Osteocyte (in vitro differentiated cells): Measurements from ENCODE around the gene C10orf53. TPM values are rescaled to one million over a fixed set of nuclear protein-coding genes. Genes with fewer than 3 reads are reported as not detected.
A peak's percentile ranks its signal among the peaks of the same experiment; 100 is the strongest.

Experiments
- DNase-seq: peaks from one replicate; pipeline ENCODE4 v3.0.0; 2021; ENCODE audit warnings: mixed read lengths; ENCODE audit not compliant: unreplicated experiment; ENCODE audit errors: extremely low spot score
- H3K27ac Mint-ChIP-seq: one replicate; pipeline ENCODE4 v1.8.0; 2021; ENCODE audit warnings: mild to moderate bottlenecking, mixed read lengths; ENCODE audit not compliant: unreplicated experiment
- H3K27me3 Mint-ChIP-seq: one replicate; pipeline ENCODE4 v1.8.0; 2021; ENCODE audit warnings: mixed read lengths; ENCODE audit not compliant: unreplicated experiment
- H3K36me3 Mint-ChIP-seq: one replicate; pipeline ENCODE4 v1.8.0; 2021; ENCODE audit warnings: mixed read lengths; ENCODE audit not compliant: unreplicated experiment
- H3K4me1 Mint-ChIP-seq: one replicate; pipeline ENCODE4 v1.8.0; 2021; ENCODE audit warnings: mixed read lengths; ENCODE audit not compliant: unreplicated experiment
- H3K4me3 Mint-ChIP-seq: one replicate; pipeline ENCODE4 v1.8.0; 2021; ENCODE audit warnings: mild to moderate bottlenecking, moderate library complexity, mixed read lengths; ENCODE audit not compliant: unreplicated experiment
- H3K9me3 Mint-ChIP-seq: one replicate; pipeline ENCODE4 v1.8.0; 2021; ENCODE audit warnings: mixed read lengths; ENCODE audit not compliant: unreplicated experiment
- CTCF ChIP-seq: fragments of 200-600 bp; sonication (generic); IDR thresholded peaks from 2 replicates; pipeline ENCODE4 v1.5.0; 2021; ENCODE audit warnings: antibody characterized with exemption, mild to moderate bottlenecking, moderate library complexity
- total RNA-seq: library from RNA; stranded (reverse); gene quantifications from 2 replicates; pipeline ENCODE4 v1.2.1, GENCODE V29; 2021

C10orf53 gene
- total RNA-seq, 1 donor from 2014 or later, result not detected

DNA sequence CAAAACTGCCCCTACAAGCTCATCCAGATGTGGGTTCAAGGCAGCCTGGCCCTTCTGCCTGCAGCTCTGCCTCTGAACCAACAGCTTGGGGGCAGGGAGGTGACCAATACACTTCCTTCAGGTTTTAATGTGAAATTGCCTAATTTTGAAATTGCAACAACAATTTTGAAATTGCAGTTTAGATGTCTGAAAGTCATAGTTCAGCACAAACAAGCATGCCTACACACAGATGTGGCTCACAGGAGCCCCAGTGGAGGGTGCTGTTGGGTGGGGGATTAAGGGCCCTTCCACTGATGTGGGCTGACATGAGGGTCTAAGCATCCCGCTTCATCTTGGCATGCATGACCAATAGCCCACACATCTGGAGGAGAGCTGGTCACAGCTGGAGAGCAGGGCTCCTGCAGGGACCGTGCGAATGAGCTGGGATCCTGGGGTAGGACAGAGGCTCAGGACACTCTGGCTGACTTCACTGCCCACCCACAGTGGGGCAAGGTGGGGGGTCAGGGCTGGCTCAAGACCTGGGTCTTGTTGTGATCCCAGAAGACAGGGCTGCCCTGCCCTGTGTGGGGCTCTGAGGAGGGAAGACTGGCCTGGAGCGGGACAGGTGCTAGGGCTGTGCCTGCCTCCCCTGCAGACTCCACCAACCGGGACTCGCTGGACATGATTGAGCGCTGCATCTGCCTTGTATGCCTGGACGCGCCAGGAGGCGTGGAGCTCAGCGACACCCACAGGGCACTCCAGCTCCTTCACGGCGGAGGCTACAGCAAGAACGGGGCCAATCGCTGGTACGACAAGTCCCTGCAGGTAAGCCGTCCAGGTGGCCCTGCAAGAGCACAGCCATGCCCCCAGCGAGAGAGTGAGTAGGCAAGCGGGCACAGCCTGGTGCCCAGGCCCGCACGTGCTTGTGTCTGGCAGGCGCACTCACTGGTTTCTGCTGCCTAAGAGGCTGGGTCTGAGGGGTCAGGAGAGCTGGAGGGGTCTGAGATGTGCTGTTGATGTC is 33.3 kb upstream of the C10orf53 start:
- Mint-ChIP-seq H3K4me3 (no peak overlapping the region), H3K27me3 (peaks cover 26% of the 10 kb centered on the region)

DNA sequence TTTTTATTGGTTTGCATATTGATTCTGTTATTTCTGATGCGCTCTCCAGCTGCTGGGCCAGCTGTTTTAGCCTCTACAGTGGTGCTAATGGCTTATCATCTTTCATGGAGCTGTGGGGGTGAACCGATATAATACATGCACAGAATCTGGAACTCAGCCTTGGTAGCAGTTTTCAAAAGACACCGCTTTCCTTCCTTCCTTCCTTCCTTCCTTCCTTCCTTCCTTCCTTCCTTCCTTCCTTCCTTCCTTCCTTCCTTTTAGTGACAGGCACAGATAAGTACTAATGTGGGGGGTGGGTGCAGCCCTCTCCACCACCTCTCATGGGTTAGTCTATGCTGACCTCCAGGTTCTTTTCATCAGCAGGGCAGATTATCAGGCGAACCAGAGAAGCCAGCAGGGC is 31.9 kb upstream of the C10orf53 start:
- Mint-ChIP-seq H3K4me3 (no peak overlapping the region), H3K36me3 (no peaks in the 10 kb centered on the region), H3K27me3 (peaks cover 19% of the 10 kb centered on the region), H3K27ac (no peak overlapping the region), H3K4me1 (peaks cover 5% of the 10 kb centered on the region), H3K9me3 (no peaks in the 10 kb centered on the region)
- peak; percentile 27 for DNase-seq
- TF ChIP-seq CTCF, result no peak

More for the DNA sequence above, 33.3 kb upstream of the C10orf53 start:
- Mint-ChIP-seq H3K4me1 (peaks cover 5% of the 10 kb centered on the region), H3K27ac (no peak overlapping the region), H3K36me3 (no peaks in the 10 kb centered on the region), H3K9me3 (no peaks in the 10 kb centered on the region)
- peak; percentile 80 for DNase-seq
- TF ChIP-seq CTCF, result no peak

GRCh38 chr10:49647985-49648795 is 31.3 kb upstream of the C10orf53 start:
- no peak overlapping the region for H3K4me3 Mint-ChIP-seq
- H3K36me3 Mint-ChIP-seq, result no peaks in the 10 kb centered on the region
- TF ChIP-seq CTCF, result no peak
- H3K9me3 Mint-ChIP-seq, result no peaks in the 10 kb centered on the region
- peaks cover 19% of the 10 kb centered on the region for H3K27me3 Mint-ChIP-seq
- H3K27ac Mint-ChIP-seq, result no peak overlapping the region
- H3K4me1 Mint-ChIP-seq, result peaks cover 5% of the 10 kb centered on the region
- DNase-seq, result peak; percentile 67

- H3K9me3 Mint-ChIP-seq, result no peaks in the 10 kb centered on the region
- no peak for TF ChIP-seq CTCF
- peaks cover 5% of the 10 kb centered on the region for H3K4me1 Mint-ChIP-seq
- H3K27me3 Mint-ChIP-seq, result peaks cover 18% of the 10 kb centered on the region
- no peaks in the 10 kb centered on the region for H3K36me3 Mint-ChIP-seq
- no peak overlapping the region for H3K27ac Mint-ChIP-seq
- H3K4me3 Mint-ChIP-seq, result no peak overlapping the region
- DNase-seq, result peak; percentile 66
These were observed 30.2 kb upstream of the C10orf53 start for GRCh38 chr10:49649294-49649693.
